Measurements from ENCODE around the gene ZNF48.

- TF ChIP-seq CTCF (conservative IDR thresholded peaks at IDR 0.05; ENCODE audit: low read length) = no peak
- no peak for TF ChIP-seq EZH2phosphoT487 (IDR thresholded peaks at IDR 0.05; ENCODE audit: borderline replicate concordance, low read depth, low read length)
Measured at GRCh38 chr16:30366511-30366910, 28.7 kb upstream of the ZNF48 start.

Measured in OCI-LY7 (cell line).